IMR-90 (cell line): Measurements from ENCODE around the gene AKR1C8. TPM values are rescaled to one million over a fixed set of nuclear protein-coding genes. Genes with fewer than 3 reads are reported as not detected.
"Not testable (repeated sequence)": the region's sequence is repeated elsewhere in the genome, so short reads cannot be mapped to it uniquely, and the experiment has no call there.

Source experiments
- ATAC-seq: fragments of 200-7000 bp; cut with Tn5 transposase; 2 replicates; pipeline ENCODE4 v1.9.1; 2020; ENCODE audit warnings: low read depth, mild to moderate bottlenecking, moderate library complexity
- BruUV-seq: library from RNA; stranded (reverse); fragments of 400-500 nt; replicated peaks from 2 replicates; lab custom pipeline; 2021; lab: Mats Ljungman, UMichigan
- CTCF ChIA-PET: fragments of 300-600 bp; formaldehyde crosslinking; extraction: SDS; loops from one replicate; lab custom pipeline; 2021; ENCODE audit warnings: antibody characterized with exemption; lab: Yijun Ruan, JAX
- POLR2A ChIA-PET: fragments of 300-600 bp; sonication (Branson Sonifier 250); formaldehyde crosslinking; loops from one replicate; lab custom pipeline; 2022; ENCODE audit warnings: antibody characterized with exemption; ENCODE audit not compliant: unreplicated experiment; lab: Charles Lee
- DNase-seq: peaks from one replicate; pipeline ENCODE4 v3.0.0; 2013
- H2AFZ ChIP-seq: replicated peaks from 2 replicates; pipeline ENCODE3; 2013; ENCODE audit warnings: low read length, mild to moderate bottlenecking; ENCODE audit not compliant: poor library complexity
- H2AK5ac ChIP-seq: 2 replicates; pipeline ENCODE4 v1.6.1; 2013; ENCODE audit warnings: low read depth, low read length, inconsistent platforms
- H2AK9ac ChIP-seq: replicated peaks from 2 replicates; pipeline ENCODE3; 2013; ENCODE audit warnings: mild to moderate bottlenecking, low read depth, low read length, moderate library complexity; ENCODE audit not compliant: poor library complexity
- H2BK120ac ChIP-seq: 2 replicates; pipeline ENCODE4 v1.6.1; 2013; ENCODE audit warnings: low read depth, low read length, inconsistent platforms
- H2BK15ac ChIP-seq: 3 replicates; pipeline ENCODE4 v1.6.1; 2013; ENCODE audit warnings: low read depth, low read length, inconsistent platforms
- H2BK20ac ChIP-seq: 2 replicates; pipeline ENCODE4 v1.6.1; 2013; ENCODE audit warnings: low read depth, mild to moderate bottlenecking, inconsistent platforms, low read length, moderate library complexity
- H2BK5ac ChIP-seq: 2 replicates; pipeline ENCODE4 v1.6.1; 2013; ENCODE audit warnings: mild to moderate bottlenecking, low read depth, low read length, inconsistent platforms; ENCODE audit not compliant: poor library complexity, severe bottlenecking
- H3K14ac ChIP-seq: replicated peaks from 2 replicates; pipeline ENCODE4 v1.6.1; 2013; ENCODE audit warnings: low read depth, low read length, inconsistent platforms
- H3K18ac ChIP-seq: 2 replicates; pipeline ENCODE4 v1.6.1; 2013; ENCODE audit warnings: low read depth, low read length, control low read depth
- H3K23ac ChIP-seq: 2 replicates; pipeline ENCODE4 v1.6.1; 2013; ENCODE audit warnings: low read depth, low read length, inconsistent platforms
- H3K27ac ChIP-seq: 2 replicates; pipeline ENCODE4 v1.5.1; 2013; ENCODE audit warnings: mild to moderate bottlenecking, control low read depth, low read length; ENCODE audit not compliant: insufficient read depth
- H3K27me3 ChIP-seq: 2 replicates; pipeline ENCODE4 v1.6.1; 2013; ENCODE audit warnings: low read length; ENCODE audit not compliant: control insufficient read depth, insufficient read depth
- H3K36me3 ChIP-seq: 2 replicates; pipeline ENCODE4 v1.6.1; 2013; ENCODE audit warnings: low read length, mixed read lengths; ENCODE audit not compliant: control insufficient read depth, insufficient read depth
- H3K4ac ChIP-seq: 2 replicates; pipeline ENCODE4 v1.6.1; 2013; ENCODE audit warnings: low read depth, low read length, inconsistent platforms
- H3K4me1 ChIP-seq: 2 replicates; pipeline ENCODE4 v1.6.1; 2013; ENCODE audit warnings: low read length, mixed read lengths; ENCODE audit not compliant: control insufficient read depth, insufficient read depth
- H3K4me2 ChIP-seq: 2 replicates; pipeline ENCODE4 v1.6.1; 2013; ENCODE audit warnings: low read depth, mild to moderate bottlenecking, control low read depth, low read length, moderate library complexity
- H3K4me3 ChIP-seq: 2 replicates; pipeline ENCODE4 v1.5.1; 2013; ENCODE audit warnings: low read depth, mild to moderate bottlenecking, control low read depth, low read length, moderate library complexity; ENCODE audit not compliant: insufficient read depth
- H3K56ac ChIP-seq: 2 replicates; pipeline ENCODE4 v1.6.1; 2013; ENCODE audit warnings: low read length, inconsistent platforms; ENCODE audit not compliant: insufficient read depth; ENCODE audit errors: extremely low read depth
- H3K79me1 ChIP-seq, 2 experiments: 2 replicates each; pipeline ENCODE4 v1.6.1; 2013; ENCODE audit warnings: low read length in 2 of 2, inconsistent platforms in 1 of 2, low read depth in 1 of 2
- H3K9ac ChIP-seq: 2 replicates; pipeline ENCODE4 v1.6.1; 2013; ENCODE audit warnings: low read depth, low read length, control low read depth
- H3K9me1 ChIP-seq: 2 replicates; pipeline ENCODE4 v1.6.1; 2013; ENCODE audit warnings: low read length, inconsistent platforms; ENCODE audit not compliant: insufficient read depth
- H3K9me3 ChIP-seq: 2 replicates; pipeline ENCODE4 v1.6.1; 2013; ENCODE audit warnings: low read length; ENCODE audit not compliant: control insufficient read depth, insufficient read depth
- H4K20me1 ChIP-seq: 2 replicates; pipeline ENCODE4 v1.6.1; 2013; ENCODE audit warnings: low read length, inconsistent platforms; ENCODE audit not compliant: insufficient read depth
- H4K5ac ChIP-seq: 2 replicates; pipeline ENCODE4 v1.6.1; 2013; ENCODE audit warnings: mild to moderate bottlenecking, low read depth, low read length, control low read depth
- H4K8ac ChIP-seq, 2 experiments: 2 replicates each; pipeline ENCODE4 v1.6.1; 2013; ENCODE audit warnings: low read depth in 2 of 2, low read length in 2 of 2, control low read depth in 1 of 2, inconsistent platforms in 1 of 2
- H4K91ac ChIP-seq: 2 replicates; pipeline ENCODE4 v1.6.1; 2013; ENCODE audit warnings: low read depth, low read length, inconsistent platforms; ENCODE audit not compliant: insufficient read depth
- WGBS, 2 experiments: methylation state at CpG; one replicate each; pipeline versions ENCODE4 v1.1.5 to v1.1.7; 2013; ENCODE audit warnings: missing lambda C conversion rate in 2 of 2; ENCODE audit not compliant: insufficient read length in 1 of 2; ENCODE audit errors: extremely low coverage in 2 of 2; 5-methylcytosine and 5-hydroxymethylcytosine counted together
- dilution Hi-C: fragments of 300-500 bp; cut with HindIII; formaldehyde crosslinking; loops from one replicate; pipeline ENCODE4 v1.14.3; 2018; ENCODE audit warnings: low sequenced_read_pairs; ENCODE audit not compliant: unreplicated experiment
- in situ Hi-C: fragments of 300-500 bp; cut with MboI; formaldehyde crosslinking; loops from 3 replicates; pipeline ENCODE4 v1.14.3; 2019; ENCODE audit warnings: low sequenced_read_pairs, inconsistent platforms, mixed read lengths
- intact Hi-C: fragments of 100-400 bp; cut with micrococcal nuclease; formaldehyde crosslinking; loops from 2 replicates; pipeline ENCODE4 v1.10.0; 2022
- polyA plus RNA-seq, 3 experiments: library from polyadenylated mRNA; depleted of rRNA; stranded (reverse); fragments of >200 nt; gene quantifications; 2 replicates each; pipeline ENCODE4 v1.2.3, GENCODE V29; 2012; ENCODE audit warnings: low replicate concordance in 1 of 3
- total RNA-seq: library from RNA; depleted of rRNA; stranded (reverse); fragments of >200 nt; gene quantifications from 2 replicates; pipeline ENCODE4 v1.2.3, GENCODE V29; 2012

The AKR1C8 gene
- total and polyA plus RNA-seq, 2 of the 4 experiments (the other 2 are of a cell fraction): not detected

DNA sequence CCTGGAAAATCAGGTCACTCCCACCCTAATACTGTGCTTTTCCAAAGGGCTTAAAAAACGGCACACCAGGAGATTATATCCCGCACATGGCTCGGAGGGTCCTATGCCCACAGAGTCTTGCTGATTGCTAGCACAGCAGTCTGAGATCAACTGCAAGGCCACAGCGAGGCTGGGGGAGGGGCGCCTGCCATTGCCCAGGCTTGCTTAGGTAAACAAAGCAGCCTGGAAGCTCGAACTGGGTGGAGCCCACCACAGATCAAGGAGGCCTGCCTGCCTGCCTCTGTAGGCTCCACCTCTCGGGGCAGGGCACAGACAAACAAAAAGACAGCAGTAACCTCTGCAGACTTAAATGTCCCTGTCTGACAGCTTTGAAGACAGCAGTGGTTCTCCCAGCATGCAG lies 38.0 kb upstream of the AKR1C8 start:
- H2AFZ ChIP-seq, H2BK15ac ChIP-seq, H2BK5ac ChIP-seq, H3K56ac ChIP-seq, H4K8ac ChIP-seq, H3K18ac ChIP-seq, H2AK9ac ChIP-seq, CTCF ChIA-PET, H3K9ac ChIP-seq, H3K4me3 ChIP-seq, ATAC-seq, BruUV-seq, intact Hi-C loops, DNase-seq, H4K5ac ChIP-seq, H4K91ac ChIP-seq, H3K9me3 ChIP-seq, H3K4me1 ChIP-seq, H2AK5ac ChIP-seq, in situ Hi-C loops, H4K20me1 ChIP-seq, H3K27ac ChIP-seq, H3K4me2 ChIP-seq, POLR2A ChIA-PET, H3K14ac ChIP-seq, H2BK20ac ChIP-seq, H3K9me1 ChIP-seq, H3K36me3 ChIP-seq, H2BK120ac ChIP-seq, H3K23ac ChIP-seq, H3K4ac ChIP-seq, dilution Hi-C loops, H3K79me1 ChIP-seq, H3K27me3 ChIP-seq: not testable (repeated sequence)
- WGBS, 2 experiments: no CpG with 5 or more reads among the region's 7 CpGs
